NCI-H2196 treated with DMSO at 0.1 percent for 48 hours (cell line): Measurements from ENCODE around the gene CLEC4D.
"Not testable (repeated sequence)": the region's sequence is repeated elsewhere in the genome, so short reads cannot be mapped to it uniquely, and the experiment has no call there.

Experiments used
- DNase-seq: peaks from one replicate; lab custom pipeline; 2025; ENCODE audit not compliant: unreplicated experiment; lab: John Stamatoyannopoulos, UW

The CLEC4D gene

GRCh38 chr12:8532045-8532444, 18.7 kb downstream of the CLEC4D start:
- DNase-seq = no peak

GRCh38 chr12:8537820-8538219, 24.5 kb downstream of the CLEC4D start:
- not testable (repeated sequence) for DNase-seq

- DNase-seq = not testable (repeated sequence)
Observed at GRCh38 chr12:8540831-8541230, 27.5 kb downstream of the CLEC4D start, which contains the start of gene CLEC4E. CLEC4E (minus strand) TSS chr12:8540905; CDS start chr12:8540797, 108 bp downstream.

- no peak for DNase-seq
Observed at GRCh38 chr12:8541562-8541961, 28.3 kb downstream of the CLEC4D start.

- DNase-seq = peak; percentile 6
Observed at GRCh38 chr12:8544295-8544694, 31.0 kb downstream of the CLEC4D start.

- DNase-seq = no peak
Observed at GRCh38 chr12:8546591-8546990, 33.3 kb downstream of the CLEC4D start.

GRCh38 chr12:8547645-8548044, 34.3 kb downstream of the CLEC4D start:
- no peak for DNase-seq

- no peak for DNase-seq
Observed at GRCh38 chr12:8548192-8548591, 34.9 kb downstream of the CLEC4D start.

- no peak for DNase-seq
Observed at GRCh38 chr12:8549381-8549780, 36.1 kb downstream of the CLEC4D start.

- no peak for DNase-seq
Observed at GRCh38 chr12:8553088-8553627, 39.9 kb downstream of the CLEC4D start.

- DNase-seq = no peak
Observed at GRCh38 chr12:8554451-8555195, 41.3 kb downstream of the CLEC4D start.

- no peak for DNase-seq
Observed at GRCh38 chr12:8556531-8557097, 43.3 kb downstream of the CLEC4D start.

- DNase-seq = no peak
Observed at GRCh38 chr12:8559676-8560075, 46.4 kb downstream of the CLEC4D start.

GRCh38 chr12:8561011-8561410, 47.7 kb downstream of the CLEC4D start:
- DNase-seq = no peak

- no peak for DNase-seq
Observed at GRCh38 chr12:8562310-8562709, 49.0 kb downstream of the CLEC4D start.

- no peak for DNase-seq
Observed at GRCh38 chr12:8563356-8563755, 50.1 kb downstream of the CLEC4D start.

GRCh38 chr12:8564656-8565055, 51.4 kb downstream of the CLEC4D start:
- DNase-seq = no peak

GRCh38 chr12:8566052-8566451, 52.7 kb downstream of the CLEC4D start:
- DNase-seq = not testable (repeated sequence)

GRCh38 chr12:8566525-8566924, 53.2 kb downstream of the CLEC4D start:
- no peak for DNase-seq
